ENCODE data around the gene MORN1. TPM values are rescaled to one million over a fixed set of nuclear protein-coding genes. Genes with fewer than 3 reads are reported as not detected.
A peak's percentile ranks its signal among the peaks of the same experiment; 100 is the strongest.

MORN1 gene
- total RNA-seq, 1 donor from 2014 or later = 11.8 TPM

GRCh38 chr1:2380816-2381591 is 10.3 kb downstream of the MORN1 start:
- TF ChIP-seq CTCF (IDR thresholded peaks at IDR 0.05) (no peak), POLR2A (IDR thresholded peaks at IDR 0.05) (no peak), POLR2AphosphoS5 (IDR thresholded peaks at IDR 0.05; ENCODE audit: insufficient read depth in 1 of 2, low read depth in 1 of 2) (no peak)
- Histone ChIP-seq H3K36me3 (no peaks in the 10 kb centered on the region), H3K27ac (peak overlapping the region; percentile 51), H3K4me1 (peaks cover 11% of the 10 kb centered on the region), H3K27me3 (no peaks in the 10 kb centered on the region), H3K4me3 (no peak overlapping the region), H3K9me3 (no peaks in the 10 kb centered on the region)
- DNase-seq (ENCODE audit: extremely low spot score in 2 of 2) = no peak
- intact Hi-C loops (cut with DNase I) = loop anchor here (2.0 kb wide), 1 partner anchor 186 kb away; the partner anchor contains the start of gene FAAP20

GRCh38 chr1:2379733-2380404 is 11.5 kb downstream of the MORN1 start:
- Histone ChIP-seq H3K27ac (no peak overlapping the region), H3K36me3 (no peaks in the 10 kb centered on the region), H3K4me3 (no peak overlapping the region), H3K9me3 (no peaks in the 10 kb centered on the region), H3K27me3 (no peaks in the 10 kb centered on the region), H3K4me1 (peaks cover 11% of the 10 kb centered on the region)
- DNase-seq (ENCODE audit: extremely low spot score in 2 of 2) = no peak
- no peak for TF ChIP-seq CTCF (IDR thresholded peaks at IDR 0.05)
- TF ChIP-seq POLR2A (IDR thresholded peaks at IDR 0.05) = no peak
- TF ChIP-seq POLR2AphosphoS5 (IDR thresholded peaks at IDR 0.05; ENCODE audit: insufficient read depth in 1 of 2, low read depth in 1 of 2) = no peak
- intact Hi-C loops (cut with DNase I) = loop anchor here (2.0 kb wide), 1 partner anchor 185 kb away; the partner anchor contains the start of gene FAAP20

- no peak for DNase-seq (ENCODE audit: extremely low spot score in 2 of 2)
- Histone ChIP-seq H3K36me3 (no peaks in the 10 kb centered on the region), H3K4me1 (peaks cover 11% of the 10 kb centered on the region), H3K27ac (no peak overlapping the region), H3K4me3 (no peak overlapping the region), H3K27me3 (no peaks in the 10 kb centered on the region), H3K9me3 (no peaks in the 10 kb centered on the region)
- no peak for TF ChIP-seq POLR2A (IDR thresholded peaks at IDR 0.05)
- TF ChIP-seq CTCF (IDR thresholded peaks at IDR 0.05) = no peak
- no peak for TF ChIP-seq POLR2AphosphoS5 (IDR thresholded peaks at IDR 0.05; ENCODE audit: insufficient read depth in 1 of 2, low read depth in 1 of 2)
- intact Hi-C loops (cut with DNase I) = no loop called here
Observed at GRCh38 chr1:2378956-2379732, 12.2 kb downstream of the MORN1 start.

- no peak overlapping the region for H3K4me3 ChIP-seq
- no peaks in the 10 kb centered on the region for H3K27me3 ChIP-seq
- TF ChIP-seq CTCF (IDR thresholded peaks at IDR 0.05) (no peak), POLR2A (IDR thresholded peaks at IDR 0.05) (no peak), POLR2AphosphoS5 (IDR thresholded peaks at IDR 0.05; ENCODE audit: insufficient read depth in 1 of 2, low read depth in 1 of 2) (no peak)
- no peaks in the 10 kb centered on the region for H3K36me3 ChIP-seq
- no peak overlapping the region for H3K27ac ChIP-seq
- DNase-seq (ENCODE audit: extremely low spot score in 2 of 2) = no peak
- no peaks in the 10 kb centered on the region for H3K9me3 ChIP-seq
- H3K4me1 ChIP-seq = peaks cover 11% of the 10 kb centered on the region
- intact Hi-C loops (cut with DNase I) = no loop called here
Observed at GRCh38 chr1:2378441-2378851, 12.9 kb downstream of the MORN1 start.
